Measurements from ENCODE around the gene NINL.

Gene NINL

GRCh38 chr20:25408170-25408547, 177.2 kb downstream of the NINL start:
- DNase-seq (ENCODE audit: low read depth in 2 of 2) = no peak

DNA sequence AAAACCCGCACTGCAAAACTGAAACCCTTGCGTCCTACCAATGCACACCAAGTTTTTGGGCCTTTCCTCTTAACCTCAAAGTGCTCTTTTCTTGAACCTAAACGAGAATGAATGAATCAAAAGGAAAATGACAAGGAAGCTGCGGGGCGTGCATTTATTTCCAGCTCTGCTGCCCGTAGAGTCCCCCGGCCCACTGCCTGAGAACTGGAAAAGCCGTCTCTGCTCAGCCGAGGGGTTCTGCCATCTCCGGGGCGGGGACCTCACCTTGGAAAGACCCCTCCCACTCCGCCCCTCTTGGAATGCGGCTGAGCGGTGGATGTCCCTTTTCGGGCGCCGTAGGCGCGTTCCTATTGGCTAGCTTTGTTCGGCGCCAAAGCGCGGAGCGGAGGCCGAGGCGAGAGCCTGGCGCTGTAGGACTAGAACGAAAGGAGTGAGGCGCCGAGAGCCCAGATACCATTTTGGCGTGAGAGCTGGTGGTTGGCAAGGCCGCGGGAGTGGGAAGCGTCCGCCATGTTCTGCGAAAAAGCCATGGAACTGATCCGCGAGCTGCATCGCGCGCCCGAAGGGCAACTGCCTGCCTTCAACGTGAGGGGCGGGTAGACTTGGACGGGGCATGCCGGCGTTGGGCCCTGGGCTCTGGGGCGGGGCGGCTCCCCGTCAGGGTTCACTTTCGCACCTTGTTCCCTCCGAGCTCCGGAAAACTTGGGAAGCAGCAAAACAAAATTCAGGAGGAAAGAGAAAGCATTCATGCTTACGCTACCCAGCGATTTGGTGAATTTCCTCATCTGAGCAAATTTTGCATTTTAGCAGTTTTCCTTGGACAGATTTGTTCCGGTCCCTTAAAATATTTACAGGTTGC, 177.8 kb downstream of the NINL start, which contains the start of gene GINS1:
GINS1 (plus strand) TSS at position 363 of the 859 bp plus-strand sequence; CDS start at position 511, 148 bp downstream.
- DNase-seq (ENCODE audit: low read depth in 2 of 2) = peak; percentile 73 to 76

Data from fibroblast of skin of left quadriceps (primary cell).